ENCODE measurements around the gene CCDC74A.
"Not testable (repeated sequence)": the region's sequence is repeated elsewhere in the genome, so short reads cannot be mapped to it uniquely, and the experiment has no call there.

GRCh38 chr2:131528981-131529863, 1.5 kb downstream of the CCDC74A start:
- TF ChIP-seq GATA2 (CRISPR knock-in tag; IDR thresholded peaks at IDR 0.05); SMARCA4 (IDR thresholded peaks at IDR 0.05); EZH2 (IDR thresholded peaks at IDR 0.05; ENCODE audit: borderline replicate concordance, low read depth, low read length); HMG20B (CRISPR knock-in tag; IDR thresholded peaks at IDR 0.05); MAX (CRISPR knock-in tag; IDR thresholded peaks at IDR 0.05); EGR1 (conservative IDR thresholded peaks at IDR 0.05); POLR2AphosphoS5 (IDR thresholded peaks at IDR 0.05; ENCODE audit: control insufficient read depth, insufficient read depth, low read depth, low read length); NR1H2 (CRISPR knock-in tag; IDR thresholded peaks at IDR 0.05); JUN (IDR thresholded peaks at IDR 0.05; ENCODE audit: borderline replicate concordance, low read depth, low read length); JUN (CRISPR knock-in tag; IDR thresholded peaks at IDR 0.05; ENCODE audit: borderline replicate concordance); AFF1 (IDR thresholded peaks at IDR 0.05; ENCODE audit: low read depth in 1 of 2, partially characterized antibody in 2 of 2): not testable (repeated sequence)

Measured in K562 (cell line).